ENCODE results near the gene SPECC1L. TPM values are rescaled to one million over a fixed set of nuclear protein-coding genes. Genes with fewer than 3 reads are reported as not detected.

SPECC1L gene
- polyA plus RNA-seq, 4 donors, result 44.2 to 51.1 (median 48.0) TPM

GRCh38 chr22:24319451-24319850, 48.8 kb downstream of the SPECC1L start:
- DNase-seq (ENCODE audit: low read depth in 4 of 4, low spot score in 2 of 4), result no peak

- no peak for DNase-seq (ENCODE audit: low read depth in 4 of 4, low spot score in 2 of 4)
Measured at GRCh38 chr22:24321999-24322398, 51.4 kb downstream of the SPECC1L start.

DNA sequence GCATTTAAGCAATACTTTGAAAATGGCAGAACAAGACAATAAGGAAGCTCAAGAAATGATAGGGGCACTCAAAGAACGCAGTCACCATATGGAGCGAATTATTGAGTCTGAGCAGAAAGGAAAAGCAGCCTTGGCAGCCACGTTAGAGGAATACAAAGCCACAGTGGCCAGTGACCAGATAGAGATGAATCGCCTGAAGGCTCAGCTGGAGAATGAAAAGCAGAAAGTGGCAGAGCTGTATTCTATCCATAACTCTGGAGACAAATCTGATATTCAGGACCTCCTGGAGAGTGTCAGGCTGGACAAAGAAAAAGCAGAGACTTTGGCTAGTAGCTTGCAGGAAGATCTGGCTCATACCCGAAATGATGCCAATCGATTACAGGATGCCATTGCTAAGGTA, 51.9 kb downstream of the SPECC1L start:
- DNase-seq (ENCODE audit: low read depth in 4 of 4, low spot score in 2 of 4), result no peak

GRCh38 chr22:24323233-24323632, 52.6 kb downstream of the SPECC1L start:
- DNase-seq (ENCODE audit: low read depth in 4 of 4, low spot score in 2 of 4), result no peak

DNA sequence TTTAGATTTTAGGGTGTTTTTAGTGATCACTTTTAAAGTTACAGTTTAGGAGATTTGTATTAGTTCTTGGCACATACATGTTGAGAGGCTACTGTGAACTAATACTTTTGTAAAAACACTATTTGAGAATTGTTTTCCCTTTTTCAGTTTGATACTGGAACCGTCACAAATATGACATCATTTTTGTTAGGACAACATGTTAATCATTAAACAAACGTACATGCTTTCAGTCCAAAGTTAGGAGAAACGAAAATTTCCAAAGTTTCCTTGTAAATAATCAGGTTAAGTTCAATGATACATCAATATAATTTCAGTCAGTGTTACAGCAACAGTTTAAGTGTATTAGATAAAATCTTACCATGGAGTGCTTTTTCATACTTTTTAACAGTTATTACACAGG, 53.1 kb downstream of the SPECC1L start:
- no peak for DNase-seq (ENCODE audit: low read depth in 4 of 4, low spot score in 2 of 4)

GRCh38 chr22:24324137-24324536, 53.5 kb downstream of the SPECC1L start:
- no peak for DNase-seq (ENCODE audit: low read depth in 4 of 4, low spot score in 2 of 4)

GRCh38 chr22:24325105-24325757, 54.6 kb downstream of the SPECC1L start:
- peak; percentile 20 to 66 (median 47) for DNase-seq (ENCODE audit: low read depth in 4 of 4, low spot score in 2 of 4)

- no peak for DNase-seq (ENCODE audit: low read depth in 4 of 4, low spot score in 2 of 4)
Measured at GRCh38 chr22:24326266-24326665, 55.6 kb downstream of the SPECC1L start.

DNA sequence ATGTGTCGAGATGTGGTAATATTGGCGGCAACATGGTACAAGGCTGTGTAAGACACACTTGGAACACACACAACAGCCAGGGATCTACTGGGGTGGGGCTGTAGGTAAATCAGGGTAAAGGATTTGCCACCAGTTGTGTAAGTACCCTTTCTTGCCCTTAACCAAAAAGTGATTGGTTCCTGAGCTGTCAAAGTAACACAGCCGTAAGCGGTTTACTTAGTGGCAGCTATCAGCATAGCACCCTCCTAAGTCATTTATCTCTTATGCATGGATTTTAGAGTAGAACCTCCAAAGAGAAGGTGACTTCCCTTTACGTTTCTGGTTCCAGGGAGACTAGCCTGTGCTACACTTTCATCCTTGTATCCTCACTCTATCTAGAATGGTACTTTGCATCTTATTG, 57.2 kb downstream of the SPECC1L start:
- no peak for DNase-seq (ENCODE audit: low read depth in 4 of 4, low spot score in 2 of 4)

DNA sequence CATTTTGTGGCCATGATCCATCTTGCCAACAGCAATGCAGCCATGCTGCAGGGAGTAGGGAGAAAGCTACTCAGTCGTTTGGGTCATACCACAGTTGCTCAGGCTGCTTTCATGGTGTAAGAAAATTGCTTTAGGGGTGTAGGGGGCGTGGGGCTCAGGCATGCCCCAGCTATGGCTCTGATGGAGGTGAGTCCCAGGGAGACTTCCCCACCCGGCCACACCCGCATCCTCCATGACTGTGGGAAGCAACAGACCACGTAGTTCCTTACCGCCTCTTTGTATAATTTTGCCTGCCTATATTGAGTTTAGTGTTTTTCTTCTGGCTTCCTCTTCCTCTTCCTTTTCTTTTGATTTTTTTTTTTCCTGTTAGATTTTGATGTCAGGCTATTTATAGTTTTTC, 58.8 kb downstream of the SPECC1L start:
- DNase-seq (ENCODE audit: low read depth in 4 of 4, low spot score in 2 of 4), result no peak

- DNase-seq (ENCODE audit: low read depth in 4 of 4, low spot score in 2 of 4), result no peak
Measured at GRCh38 chr22:24330636-24331035, 60.0 kb downstream of the SPECC1L start.

DNA sequence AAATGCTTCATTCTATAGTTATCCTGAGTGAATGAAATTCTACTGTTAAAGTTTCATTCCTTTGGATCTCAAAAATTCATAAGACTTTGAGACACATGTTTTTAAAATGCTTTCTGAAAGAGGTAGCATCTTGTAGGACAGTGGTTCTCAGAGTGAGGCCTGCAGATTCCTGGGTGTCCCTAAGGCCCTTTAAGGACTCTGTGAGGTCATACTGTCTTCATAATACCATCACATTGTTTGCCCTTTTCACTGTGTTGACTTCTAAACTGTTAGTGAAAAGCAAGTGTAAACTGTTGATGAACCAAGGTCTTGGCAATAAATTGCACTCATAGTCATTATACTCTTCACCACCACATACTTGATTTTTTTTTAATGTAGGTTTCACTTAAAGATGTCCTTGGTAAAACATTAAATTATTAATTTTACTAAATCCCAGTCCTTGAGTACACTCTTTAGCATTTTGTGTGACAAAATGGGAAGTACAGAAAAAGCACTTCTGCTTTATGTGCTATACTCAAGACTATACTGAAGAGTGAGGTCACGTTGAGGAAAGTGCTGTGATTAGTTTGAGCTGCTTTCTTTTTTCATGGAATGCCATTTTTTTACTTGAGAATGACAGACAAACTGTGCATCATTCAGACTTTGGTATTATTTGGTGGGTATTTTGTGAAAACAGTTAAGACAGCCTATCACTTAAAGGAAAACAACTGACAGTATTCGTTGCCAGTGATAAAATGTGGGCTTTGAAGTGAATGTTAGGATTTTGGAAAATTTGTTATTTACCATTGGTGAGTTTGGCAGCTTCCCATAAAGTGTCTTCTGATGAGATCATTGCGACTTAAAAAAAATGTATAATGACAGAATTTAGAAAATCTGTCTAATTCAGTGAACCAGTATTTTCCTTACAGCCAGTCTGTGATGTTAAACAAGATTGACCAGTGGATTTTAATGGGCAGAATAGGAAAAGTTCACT, 61.1 kb downstream of the SPECC1L start:
- DNase-seq (ENCODE audit: low read depth in 4 of 4, low spot score in 2 of 4), result no peak

GRCh38 chr22:24333301-24333700, 62.7 kb downstream of the SPECC1L start:
- DNase-seq (ENCODE audit: low read depth in 4 of 4, low spot score in 2 of 4), result no peak

- DNase-seq (ENCODE audit: low read depth in 4 of 4, low spot score in 2 of 4), result no peak
Measured at GRCh38 chr22:24335496-24335895, 64.9 kb downstream of the SPECC1L start.

DNA sequence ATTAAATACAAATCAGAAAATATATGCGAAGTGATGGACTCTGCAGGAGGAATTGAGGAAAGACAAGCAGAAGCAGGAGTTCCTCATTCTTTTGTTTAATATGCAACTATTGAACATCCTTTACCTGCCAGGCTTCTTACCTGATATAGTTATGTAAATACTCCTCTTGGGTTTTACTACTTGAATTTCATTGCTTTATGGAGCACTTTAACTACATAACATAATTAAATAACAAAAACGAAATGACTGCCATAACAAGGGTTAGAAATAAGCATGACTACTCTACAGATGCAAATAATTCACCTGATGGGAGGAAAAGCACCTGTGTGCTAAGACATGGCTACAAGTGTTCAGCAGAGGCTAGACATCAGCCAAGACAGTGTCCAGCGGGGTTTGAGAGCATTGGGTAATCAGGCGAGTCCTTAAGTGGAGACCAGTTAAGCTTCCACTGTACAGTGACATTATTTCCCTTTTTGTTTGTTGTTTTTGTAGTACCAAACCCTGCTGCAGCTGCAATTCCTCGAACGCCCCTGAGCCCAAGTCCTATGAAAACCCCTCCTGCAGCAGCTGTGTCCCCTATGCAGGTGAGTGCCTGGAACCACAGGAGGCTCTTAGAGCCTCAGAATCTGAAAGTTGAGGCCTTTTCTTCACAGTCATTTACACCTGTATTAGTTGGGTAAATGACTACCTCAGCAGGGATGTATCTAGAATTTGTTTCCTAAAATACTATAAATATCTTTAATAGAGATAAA, 67.4 kb downstream of the SPECC1L start:
- no peak for DNase-seq (ENCODE audit: low read depth in 4 of 4, low spot score in 2 of 4)

DNA sequence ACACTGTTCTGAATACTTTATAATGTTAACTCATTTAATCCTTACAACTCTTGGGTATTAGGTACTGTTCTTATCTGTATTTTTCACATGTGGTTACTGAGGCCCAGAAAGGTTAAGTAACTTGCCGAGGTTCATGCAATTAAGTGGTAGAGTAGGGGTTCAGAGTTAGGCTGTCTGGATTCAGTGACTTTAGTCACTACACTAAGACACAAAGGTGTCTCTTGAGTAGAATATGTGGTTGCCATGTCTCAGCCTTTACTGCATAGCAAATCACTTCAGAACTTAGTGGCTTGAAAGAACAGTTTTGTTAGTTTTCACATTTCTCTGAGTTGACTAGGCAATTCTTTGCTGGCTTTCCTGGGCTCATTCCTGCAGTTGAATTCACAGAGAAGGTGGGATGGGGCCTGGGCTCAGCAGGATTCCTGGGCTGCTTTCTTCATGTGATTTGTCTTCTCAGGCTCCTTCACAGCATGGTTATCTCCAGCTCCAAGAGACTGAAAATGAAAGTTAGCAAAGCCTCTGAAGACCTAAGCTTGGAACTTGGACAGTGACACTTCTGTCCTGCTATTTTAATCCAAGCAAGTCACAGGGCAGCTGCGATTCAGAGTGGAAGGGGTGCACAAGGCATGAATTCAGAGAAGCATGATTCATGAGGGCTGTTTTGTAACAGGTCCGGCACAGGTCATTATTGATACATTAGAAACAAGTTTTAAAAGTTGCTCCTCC, 68.3 kb downstream of the SPECC1L start:
- no peak for DNase-seq (ENCODE audit: low read depth in 4 of 4, low spot score in 2 of 4)

DNA sequence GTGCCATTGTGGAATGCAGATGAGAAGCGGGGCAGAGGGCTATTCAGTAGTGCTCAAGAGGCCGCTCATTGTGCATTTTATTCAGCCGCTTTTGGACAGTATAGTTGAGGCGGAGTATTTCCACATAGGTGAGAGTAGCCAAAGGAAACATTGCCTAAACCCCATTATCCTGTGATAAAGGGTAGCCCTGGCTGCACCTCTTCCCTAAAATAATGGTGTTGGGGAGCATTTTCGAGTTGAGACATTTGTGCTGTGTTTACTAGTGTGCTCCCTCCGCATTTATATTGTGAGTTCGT, 68.8 kb downstream of the SPECC1L start:
- no peak for DNase-seq (ENCODE audit: low read depth in 4 of 4, low spot score in 2 of 4)

GRCh38 chr22:24341627-24342026, 71.0 kb downstream of the SPECC1L start:
- no peak for DNase-seq (ENCODE audit: low read depth in 4 of 4, low spot score in 2 of 4)

GRCh38 chr22:24350627-24351026, 80.0 kb downstream of the SPECC1L start:
- no peak for DNase-seq (ENCODE audit: low read depth in 4 of 4, low spot score in 2 of 4)

DNA sequence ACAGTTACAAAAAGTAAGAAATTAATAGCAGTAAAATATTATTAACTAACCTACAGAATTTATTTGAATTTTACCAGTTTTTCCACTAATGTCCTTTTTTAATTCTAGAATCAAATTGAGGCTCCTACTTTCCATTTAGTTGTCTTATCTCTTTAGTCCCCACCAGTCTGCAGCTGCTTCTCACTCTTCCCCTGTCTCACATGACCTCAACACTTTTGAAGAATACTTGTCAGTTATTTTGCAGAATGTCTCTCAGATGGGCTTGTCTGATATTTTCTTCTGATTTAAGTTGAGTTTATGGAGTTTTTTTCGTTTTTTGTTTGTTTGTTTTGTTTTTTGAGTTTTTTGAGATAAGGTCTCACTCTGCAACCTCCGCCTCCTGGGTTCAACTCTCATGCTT, 82.5 kb downstream of the SPECC1L start:
- no peak for DNase-seq (ENCODE audit: low read depth in 4 of 4, low spot score in 2 of 4)

- no peak for DNase-seq (ENCODE audit: low read depth in 4 of 4, low spot score in 2 of 4)
Measured at GRCh38 chr22:24355574-24355973, 84.9 kb downstream of the SPECC1L start.

Measured in left renal cortex interstitium (tissue), 4 donors.